Measurements from ENCODE around the gene DAPK1.

- no peak for TF ChIP-seq CTCF (IDR thresholded peaks at IDR 0.05)
- TF ChIP-seq POLR2A (IDR thresholded peaks at IDR 0.05): no peak
Measured at GRCh38 chr9:87657190-87657589, 159.5 kb downstream of the DAPK1 start.
